HG03342 (cell line): ENCODE results near the gene SNRPA.

Source experiments
- ATAC-seq: cut with Tn5 transposase; IDR thresholded peaks from one replicate; pipeline ENCODE4 v1.9.1; 2021; ENCODE audit warnings: mild to moderate bottlenecking, moderate library complexity; ENCODE audit not compliant: unreplicated experiment

The SNRPA gene

DNA sequence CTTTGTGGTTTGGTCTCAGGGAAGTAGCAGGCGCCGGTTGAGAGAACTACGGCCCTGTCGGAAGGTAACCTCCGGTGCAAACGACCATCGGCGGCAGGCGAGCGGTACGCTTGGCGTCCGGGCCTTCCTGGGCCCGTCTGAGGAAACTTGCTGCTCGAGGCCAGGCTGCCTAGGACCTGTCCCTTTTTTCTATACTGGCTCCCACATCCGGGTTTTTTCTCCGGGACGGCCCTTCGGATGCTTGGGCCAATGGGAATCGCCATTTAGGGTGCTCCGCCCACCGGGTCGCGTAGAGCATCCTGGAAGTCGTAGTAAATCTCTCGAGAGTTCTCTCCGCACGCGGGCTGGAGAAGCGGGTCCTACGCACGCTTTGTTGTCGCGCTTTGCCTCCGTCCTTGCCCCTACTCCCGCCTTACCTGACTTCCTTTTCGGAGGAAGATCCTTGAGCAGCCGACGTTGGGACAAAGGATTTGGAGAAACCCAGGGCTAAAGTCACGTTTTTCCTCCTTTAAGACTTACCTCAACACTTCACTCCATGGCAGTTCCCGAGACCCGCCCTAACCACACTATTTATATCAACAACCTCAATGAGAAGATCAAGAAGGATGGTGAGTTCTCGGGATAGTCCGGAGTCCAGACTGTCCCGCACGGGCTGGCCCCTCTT, at the start of gene SNRPA:
Gene SNRPA (plus strand): TSS at position 330 of the 664 bp plus-strand sequence. CDS start 206 bp downstream, at position 536.
- peak; percentile 58 for ATAC-seq

DNA sequence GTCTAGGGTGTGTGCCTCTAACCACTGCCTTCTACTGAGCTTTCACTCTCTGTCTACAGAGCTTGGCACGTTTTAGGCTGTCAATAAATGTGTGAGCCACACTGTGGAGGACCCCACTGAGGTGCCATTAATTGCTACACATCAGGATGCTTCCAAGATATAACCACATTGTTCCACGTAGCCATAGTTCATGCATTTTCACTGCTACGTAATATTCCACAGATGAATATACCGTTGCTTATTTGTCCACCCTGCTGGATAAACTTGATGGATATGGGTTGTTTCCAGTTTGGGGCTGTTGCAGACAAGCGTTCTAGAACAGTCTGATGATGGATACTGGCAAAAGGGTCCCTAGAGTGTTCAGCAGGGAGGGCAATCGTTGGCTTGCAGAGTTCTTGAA, 49.2 kb upstream of the SNRPA start:
- no peak for ATAC-seq

DNA sequence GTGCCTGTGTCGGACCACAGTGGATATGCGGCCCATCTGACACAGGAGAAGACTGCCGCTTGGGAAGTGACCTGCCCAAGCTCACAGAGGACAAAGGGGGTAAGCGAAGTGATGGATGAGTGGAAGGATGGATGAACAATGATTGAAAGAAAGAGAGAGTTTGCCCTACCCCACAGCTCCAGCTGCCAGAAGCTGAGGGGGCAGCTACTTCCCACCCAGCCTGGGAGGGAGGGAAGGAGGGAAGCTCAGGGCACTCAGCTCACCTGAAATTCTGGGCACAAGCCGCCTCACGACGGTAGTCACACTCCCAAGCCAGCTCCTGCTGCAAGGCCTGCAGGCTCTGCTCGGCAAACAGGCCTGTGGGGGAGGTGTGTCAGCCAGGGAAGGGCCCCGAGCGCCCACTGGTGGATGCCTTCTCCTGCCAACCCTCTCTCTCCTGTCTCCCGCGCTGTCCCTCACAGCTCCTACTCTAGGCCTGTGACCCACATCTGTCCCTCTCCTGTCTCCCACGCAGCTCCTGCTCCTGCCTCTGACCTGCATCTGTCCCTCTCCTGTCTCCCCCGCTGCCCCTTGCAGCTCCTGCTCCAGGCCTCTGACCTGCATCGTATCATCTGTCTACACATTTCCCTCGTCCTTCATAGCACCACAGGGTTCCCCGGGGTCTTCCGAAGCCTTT, 48.5 kb upstream of the SNRPA start:
- ATAC-seq = no peak

DNA sequence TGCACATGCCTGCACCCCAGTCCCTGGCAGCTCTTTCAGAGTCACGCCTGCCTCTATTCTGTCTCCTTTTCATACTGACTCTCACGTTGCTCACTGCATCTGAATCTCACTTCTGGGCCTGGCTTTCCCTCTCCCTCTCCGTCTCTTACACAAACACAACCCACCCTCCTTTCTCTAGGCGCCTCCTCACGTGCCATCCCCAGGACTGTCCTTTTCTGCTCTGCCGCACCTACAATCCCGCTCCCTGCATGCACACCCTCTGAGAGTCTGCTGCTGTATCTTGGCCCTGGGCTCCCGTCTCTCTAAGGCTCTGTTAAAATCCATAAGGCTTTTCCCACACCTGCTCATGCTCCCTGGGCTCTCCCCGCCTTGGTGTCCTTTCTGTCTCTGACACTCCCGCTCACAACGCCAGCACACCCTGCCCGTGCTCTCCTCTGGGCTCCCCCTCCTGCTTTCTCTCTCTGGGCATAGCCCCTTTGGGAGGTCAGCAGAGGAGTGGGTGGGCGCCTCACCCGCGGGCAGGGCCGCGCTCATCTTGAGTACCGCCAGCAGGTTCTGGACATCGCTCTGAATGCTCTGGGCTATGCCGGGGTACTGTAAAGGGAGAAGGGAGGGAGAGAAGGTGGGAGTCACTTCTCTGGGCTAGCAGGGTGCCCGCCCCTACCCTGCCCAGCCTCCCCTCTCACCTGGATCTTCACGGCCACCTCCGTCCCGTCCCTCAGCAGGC, 47.8 kb upstream of the SNRPA start:
- no peak for ATAC-seq

DNA sequence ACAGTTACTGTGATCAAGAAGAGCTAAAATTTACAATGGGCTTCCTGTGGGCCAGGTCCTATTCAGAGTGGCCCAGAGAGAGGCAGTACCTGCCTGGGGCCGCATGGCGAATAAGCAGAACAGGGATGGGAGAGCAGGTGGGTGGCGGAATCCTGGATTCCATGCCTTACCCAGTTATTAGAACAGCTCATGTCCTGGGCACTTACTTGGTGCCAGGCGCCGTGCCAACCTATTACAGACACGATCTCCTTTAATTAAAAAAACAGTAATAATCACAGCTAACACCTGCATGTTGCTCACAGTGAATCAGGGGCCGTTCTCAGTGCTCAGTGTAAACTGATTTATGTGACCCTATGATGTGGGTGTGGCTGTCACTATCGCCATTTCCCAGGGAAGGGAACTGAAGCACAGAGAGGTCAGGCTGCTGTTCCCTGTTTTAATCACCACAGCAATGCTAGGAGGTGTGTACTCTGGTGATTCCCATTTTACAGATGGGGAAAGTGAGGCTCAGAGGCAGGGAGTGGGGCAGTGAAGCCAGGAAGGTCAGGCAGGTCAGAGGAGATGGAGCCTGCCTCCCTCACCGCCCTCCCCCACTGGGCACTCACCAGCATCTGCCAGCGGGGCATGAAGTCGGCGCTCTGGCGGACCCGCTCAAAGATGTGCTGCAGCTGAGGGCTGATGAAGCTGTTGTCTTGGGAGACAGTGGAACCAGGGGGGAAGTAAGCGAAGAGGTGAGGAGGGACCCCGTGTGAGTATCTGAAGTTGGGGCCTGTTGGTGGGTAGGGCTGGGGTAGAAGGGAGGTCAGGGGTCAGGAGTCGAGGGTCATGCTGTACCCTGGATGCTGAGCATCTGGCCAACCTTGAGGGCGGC, 46.3 kb upstream of the SNRPA start:
- ATAC-seq = no peak

DNA sequence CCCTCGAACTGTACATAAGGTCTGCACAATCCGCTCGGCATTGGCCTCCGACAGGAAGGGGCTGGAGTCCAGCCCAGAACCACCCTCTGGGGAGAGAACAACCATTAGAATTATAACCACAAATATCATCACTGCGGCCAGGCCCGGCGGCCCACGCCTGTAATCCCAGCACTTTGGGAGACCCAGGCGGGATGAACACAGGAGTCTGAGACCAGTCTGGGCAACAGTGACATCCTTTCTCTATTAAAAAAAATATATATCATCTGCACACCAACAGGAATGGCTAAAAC, 45.7 kb upstream of the SNRPA start:
- no peak for ATAC-seq

DNA sequence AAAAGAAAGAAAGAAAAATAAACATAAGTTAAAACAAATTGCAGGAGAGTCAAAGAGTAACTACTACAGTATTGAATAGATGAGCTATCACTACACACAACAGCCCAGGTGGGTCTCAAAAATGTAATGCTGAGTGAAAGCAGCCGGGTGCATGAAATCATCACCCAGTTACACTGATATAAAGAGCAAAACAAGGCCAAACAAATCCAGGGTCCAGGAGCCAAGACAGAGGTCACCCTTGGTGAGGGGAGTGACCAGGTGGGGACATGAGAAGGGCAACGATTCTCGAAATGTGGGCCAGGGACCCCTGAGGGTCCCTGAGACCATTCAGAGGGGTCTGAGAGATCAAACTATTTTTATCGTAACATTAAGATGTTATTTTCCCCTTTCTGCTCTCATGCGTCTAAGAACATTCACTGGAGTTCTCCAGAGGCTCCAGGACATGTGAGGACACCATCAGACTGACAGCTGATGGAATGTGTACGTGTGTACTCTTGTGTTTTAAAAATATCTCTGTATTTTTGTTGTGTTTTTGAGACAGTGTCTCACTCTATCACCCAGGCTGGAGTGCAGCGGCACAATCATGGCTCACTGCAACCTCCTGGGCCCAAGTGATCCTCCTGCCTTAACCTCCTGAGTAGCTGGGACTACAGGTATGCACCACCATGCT, 44.9 kb upstream of the SNRPA start:
- ATAC-seq = no peak

DNA sequence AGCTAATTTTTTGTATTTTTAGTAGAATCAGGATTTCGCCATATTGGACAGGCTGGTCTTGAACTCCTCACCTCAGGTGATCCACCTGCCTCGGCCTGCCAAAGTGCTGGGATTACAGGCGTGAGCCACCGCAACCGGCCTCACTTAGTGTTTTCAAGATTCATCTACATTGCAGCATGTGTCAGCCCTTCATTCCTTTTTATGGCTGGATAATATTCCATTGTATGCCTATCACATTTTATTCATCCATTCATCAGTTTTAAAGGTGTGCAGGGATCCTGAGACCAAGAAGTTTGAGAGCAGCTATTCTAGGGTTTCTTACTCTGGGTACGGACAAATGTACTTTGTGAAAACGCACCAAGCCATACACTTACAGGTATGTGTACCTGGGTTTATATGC, 43.4 kb upstream of the SNRPA start:
- no peak for ATAC-seq

DNA sequence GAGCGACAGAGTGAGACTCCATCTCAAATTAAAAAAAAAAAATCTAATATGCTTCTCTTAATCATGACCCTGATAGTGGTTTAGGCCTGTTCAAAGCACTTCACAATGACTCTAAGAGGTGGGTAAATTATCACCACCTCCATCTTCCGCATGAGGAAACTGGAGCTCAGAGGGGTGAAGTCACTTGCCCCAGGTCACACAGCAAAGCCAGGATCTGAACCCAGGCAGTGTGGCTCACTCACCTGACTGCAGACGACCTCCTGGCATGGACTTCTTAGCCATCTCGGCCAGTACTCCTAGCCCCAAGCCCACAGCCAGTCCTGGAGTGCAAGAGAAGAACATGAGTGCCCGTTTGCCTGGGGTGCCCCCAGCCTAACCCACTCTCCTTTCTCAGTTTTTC, 41.2 kb upstream of the SNRPA start:
- no peak for ATAC-seq

DNA sequence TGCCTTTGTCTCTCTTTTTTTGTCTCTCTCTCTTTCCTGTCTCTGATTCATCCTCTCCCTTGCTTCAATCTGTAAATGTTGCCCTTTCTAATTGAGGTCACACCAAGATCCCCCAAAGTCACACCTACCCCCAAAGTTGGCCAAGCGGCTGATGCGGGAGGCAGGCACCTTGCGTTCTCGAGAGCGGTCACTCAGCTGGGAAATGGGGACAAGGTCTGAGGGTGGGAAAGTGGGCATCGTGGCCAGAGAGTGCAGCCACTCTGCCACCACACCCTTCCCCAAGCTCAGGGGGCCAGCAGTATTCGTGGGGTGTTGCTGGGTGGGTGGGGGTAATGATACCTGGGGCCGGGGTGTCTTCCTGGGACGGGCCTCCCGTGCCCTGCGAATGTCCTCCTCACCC, 37.1 kb upstream of the SNRPA start:
- no peak for ATAC-seq

DNA sequence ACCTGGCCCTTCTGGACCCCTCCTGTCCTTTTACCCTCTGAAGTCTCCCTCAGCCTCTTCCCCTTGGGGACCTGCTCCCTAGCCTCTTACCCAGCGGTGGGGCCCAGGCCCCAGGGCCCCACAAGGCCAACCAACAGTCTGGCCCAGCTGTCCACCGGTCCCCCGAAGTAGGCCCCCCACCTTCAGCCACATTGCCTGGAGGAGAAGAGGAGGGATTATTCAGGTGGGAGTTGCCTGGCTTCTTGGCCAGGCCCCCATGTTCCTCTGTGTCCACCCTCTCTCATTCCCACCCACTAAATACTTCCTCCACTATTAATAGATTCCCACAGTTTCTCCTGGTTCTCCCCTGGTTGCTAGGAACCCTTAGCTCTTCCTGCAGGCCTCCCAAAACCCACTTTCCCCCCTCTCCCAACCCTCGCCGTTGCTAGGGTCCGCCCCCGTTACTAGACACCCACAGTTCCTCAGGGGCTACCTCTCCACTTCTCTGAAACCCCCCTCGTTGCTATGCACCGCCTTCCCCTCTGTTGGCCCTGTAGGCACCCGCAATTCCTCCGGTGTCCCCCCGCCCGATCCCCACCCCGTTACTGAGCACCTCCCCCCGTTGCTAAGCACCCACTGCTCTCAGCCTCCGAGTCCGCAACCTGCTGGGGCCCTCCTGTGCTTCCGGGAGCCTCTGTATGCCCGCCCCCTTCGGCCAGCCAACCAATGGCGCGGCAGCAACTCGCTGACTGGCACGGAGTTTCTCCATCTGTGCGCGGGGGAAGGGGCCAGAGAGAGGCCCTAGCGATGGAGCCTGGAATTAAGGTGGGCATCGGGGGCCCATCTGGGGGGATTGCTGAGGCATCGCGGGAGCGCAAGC, 36.3 kb upstream of the SNRPA start:
- ATAC-seq = peak; percentile 52

DNA sequence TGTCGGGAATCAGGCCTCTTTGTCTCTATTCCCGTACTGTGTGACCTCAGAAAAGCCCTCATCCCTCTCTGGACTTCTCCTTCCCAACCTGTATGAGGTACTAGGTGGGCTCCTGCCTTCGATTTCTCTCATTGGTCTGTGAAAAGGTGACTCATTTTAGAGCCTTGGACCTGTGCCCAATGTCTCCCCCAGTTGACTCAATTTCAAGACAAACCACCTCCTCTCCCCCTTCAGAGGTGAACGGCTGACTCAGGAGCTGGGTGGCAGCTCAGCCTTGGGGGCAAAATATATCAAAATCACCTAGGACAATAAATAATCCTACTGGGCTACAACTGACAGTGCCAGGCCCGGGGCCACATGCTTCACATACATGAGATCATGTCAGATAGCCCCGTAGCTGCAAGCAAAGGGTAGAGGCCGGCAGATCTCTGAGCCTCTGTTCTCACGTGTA, 34.9 kb upstream of the SNRPA start:
- no peak for ATAC-seq

DNA sequence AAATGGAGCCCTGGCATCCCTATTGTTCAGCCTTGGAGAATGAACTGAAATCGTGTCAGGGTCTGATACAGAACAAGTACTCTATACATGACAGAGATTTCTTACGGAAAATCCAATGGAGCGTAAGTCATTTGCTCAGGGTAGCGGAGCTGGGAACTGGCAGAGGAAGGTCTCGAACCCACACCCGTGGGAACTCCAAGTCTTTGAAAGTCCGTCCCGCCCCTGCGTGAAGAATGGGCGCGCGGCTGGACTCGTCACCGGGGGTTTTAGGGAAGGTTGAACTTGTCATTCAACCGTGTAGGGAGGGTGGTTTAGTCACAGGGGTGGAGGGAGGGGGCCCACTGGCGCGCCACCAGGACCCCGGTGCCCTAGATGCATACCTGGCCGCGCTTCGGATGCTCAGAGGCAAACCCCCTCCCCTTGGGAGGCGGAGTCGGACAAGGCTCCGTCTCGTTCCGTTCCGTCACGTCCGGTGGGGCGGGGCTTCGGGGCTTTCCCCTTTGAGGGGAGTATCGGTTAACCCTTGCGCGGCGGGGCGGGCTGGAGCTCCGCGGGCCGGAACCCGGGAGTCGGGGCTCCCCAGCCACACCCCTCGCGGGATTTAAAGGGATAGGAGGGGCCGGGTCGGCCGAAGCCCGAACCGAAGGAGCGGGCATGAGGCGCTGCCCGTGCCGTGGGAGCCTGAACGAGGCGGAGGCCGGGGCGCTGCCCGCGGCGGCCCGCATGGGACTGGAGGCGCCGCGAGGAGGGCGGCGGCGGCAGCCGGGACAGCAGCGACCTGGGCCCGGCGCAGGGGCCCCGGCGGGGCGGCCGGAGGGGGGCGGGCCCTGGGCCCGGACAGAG, 34.3 kb upstream of the SNRPA start, which contains the start of the genes COQ8B and ITPKC:
Gene COQ8B (minus strand): TSS at position 405 of the 843 bp plus-strand sequence. CDS start 2,254 bp downstream, outside the sequence.
Gene ITPKC (plus strand): TSS at position 631 of the 843 bp plus-strand sequence. CDS start 24 bp downstream, at position 655.
- ATAC-seq = peak; percentile 62

DNA sequence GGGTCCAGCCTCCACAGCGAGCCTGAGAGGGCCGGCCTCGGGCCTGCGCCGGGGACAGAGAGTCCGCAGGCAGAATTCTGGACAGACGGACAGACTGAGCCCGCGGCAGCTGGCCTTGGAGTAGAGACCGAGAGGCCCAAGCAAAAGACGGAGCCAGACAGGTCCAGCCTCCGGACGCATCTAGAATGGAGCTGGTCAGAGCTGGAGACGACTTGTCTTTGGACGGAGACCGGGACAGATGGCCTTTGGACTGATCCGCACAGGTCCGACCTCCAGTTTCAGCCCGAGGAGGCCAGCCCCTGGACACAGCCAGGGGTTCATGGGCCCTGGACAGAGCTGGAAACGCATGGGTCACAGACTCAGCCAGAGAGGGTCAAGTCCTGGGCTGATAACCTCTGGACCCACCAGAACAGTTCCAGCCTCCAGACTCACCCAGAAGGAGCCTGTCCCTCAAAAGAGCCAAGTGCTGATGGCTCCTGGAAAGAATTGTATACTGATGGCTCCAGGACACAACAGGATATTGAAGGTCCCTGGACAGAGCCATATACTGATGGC, 33.6 kb upstream of the SNRPA start:
- no peak for ATAC-seq

DNA sequence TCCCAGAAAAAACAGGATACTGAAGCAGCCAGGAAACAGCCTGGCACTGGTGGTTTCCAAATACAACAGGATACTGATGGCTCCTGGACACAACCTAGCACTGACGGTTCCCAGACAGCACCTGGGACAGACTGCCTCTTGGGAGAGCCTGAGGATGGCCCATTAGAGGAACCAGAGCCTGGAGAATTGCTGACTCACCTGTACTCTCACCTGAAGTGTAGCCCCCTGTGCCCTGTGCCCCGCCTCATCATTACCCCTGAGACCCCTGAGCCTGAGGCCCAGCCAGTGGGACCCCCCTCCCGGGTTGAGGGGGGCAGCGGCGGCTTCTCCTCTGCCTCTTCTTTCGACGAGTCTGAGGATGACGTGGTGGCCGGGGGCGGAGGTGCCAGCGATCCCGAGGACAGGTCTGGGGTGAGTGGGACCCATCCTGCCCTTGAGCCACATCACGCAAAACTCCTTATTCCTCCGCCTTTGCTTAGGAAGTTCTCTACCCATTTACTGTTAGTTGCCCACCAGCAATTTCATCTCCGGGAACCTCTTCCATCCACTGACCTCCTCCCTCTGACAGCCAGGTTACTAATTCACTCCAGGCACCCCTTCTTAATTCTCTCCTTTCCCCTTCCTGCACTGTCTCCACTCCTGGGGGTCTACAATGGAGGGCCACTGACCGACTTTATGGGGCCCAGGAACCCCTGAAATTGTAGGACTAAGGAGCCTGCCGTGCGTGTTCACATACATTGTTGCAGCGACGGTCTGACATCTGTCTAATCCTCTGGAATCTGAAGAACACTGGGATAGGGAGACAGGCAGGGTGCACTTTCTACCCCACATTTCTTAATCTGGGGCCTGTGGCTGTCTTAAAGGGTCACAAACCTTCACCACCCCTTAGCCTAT, 32.9 kb upstream of the SNRPA start:
- no peak for ATAC-seq

DNA sequence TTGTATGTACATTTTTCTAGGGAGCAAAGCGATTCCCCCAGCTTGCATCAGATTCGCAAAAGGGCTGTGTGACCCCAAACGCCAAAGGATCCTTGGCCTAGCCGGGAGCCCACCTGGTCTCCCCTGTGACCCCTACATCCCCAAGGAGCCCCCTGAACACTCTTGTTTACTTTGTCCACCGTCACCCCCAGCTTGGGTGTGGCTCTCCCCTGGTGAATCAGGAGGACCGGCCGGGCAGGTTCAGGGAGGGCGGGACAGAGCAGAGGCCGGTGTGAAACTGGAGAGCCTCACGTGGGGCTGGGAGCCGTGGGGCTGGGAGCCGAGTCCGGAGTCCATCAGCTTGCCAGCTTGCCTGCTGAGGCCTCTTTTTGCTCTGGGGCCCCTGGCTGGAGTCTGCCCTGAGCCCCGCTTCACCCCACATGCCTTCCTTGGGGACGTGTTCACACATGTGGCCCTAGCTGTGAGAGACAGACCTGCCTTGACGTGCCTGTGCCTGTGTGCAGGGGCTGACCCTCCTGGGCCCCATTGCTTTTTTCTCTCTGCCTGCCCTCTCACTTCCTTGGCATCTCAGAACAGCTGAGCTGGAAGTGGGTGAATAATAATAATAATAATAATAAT, 32.1 kb upstream of the SNRPA start:
- no peak for ATAC-seq

DNA sequence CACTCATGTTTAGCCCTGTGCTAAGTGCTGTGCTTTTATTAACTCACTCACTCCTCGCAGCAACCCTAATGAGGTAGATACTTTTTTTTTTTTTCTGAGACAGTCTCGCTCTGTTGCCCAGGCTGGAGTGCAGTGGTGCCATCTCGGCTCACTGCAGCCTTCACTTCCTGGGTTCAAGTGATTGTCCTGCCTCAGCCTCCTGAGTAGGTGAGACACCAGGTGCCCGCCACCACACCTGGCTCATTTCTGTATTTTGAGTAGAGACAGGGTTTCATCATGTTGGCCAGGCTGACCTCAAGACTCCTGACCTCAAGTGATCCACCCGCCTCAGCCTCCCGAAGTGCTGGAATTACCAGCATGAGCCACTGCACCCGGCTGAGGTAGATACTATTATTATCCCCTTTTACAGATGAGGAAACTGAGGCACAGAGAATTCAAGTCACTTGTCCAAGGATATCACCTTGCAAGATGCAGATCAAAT, 31.5 kb upstream of the SNRPA start:
- no peak for ATAC-seq
